A204.1 (cell line): ENCODE results near the gene STEAP2.

Source experiments
- FAIRE-seq: peaks from 2 replicates; lab custom pipeline; 2012; peaks lifted over from hg19 to GRCh38; lab: Jason Lieb, UNC

Gene STEAP2

DNA sequence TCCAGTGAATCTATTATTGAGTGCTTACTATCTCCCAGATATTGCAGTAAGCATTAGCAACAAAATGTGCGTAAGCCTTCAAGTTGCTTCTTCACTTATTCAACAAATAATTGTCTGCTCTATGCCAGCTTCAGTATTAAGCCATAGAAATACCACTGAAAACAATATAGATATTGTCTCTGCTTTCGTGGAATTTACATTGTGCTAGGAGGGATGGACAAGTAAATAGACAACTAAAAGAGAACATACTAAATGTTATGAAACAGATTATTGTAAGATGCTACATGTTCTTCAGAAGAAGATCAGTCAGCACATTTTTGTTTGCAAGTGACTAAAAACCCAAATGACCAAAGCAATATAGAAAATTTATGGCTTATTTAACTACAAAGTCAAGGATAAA lies 60.7 kb downstream of the STEAP2 start:
- FAIRE-seq = no peak

DNA sequence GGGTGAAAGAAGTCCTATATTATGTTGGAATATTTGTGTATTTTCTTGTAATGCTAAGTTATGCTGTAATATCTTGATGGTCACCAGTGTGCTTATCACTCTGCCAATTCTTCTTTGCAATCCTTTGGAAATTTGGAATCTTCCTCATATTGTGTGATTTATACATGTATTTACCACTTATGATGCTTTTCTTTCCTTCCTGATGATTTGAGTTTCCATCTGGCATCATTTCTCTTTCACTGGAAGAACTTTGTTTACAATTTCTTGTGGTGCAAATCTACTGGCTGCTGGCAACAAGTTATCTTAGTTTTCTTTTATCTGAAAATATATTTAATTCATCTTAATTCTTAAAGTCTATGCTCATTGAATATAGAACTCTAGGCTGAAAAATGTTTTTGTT lies 62.6 kb downstream of the STEAP2 start:
- FAIRE-seq = no peak

DNA sequence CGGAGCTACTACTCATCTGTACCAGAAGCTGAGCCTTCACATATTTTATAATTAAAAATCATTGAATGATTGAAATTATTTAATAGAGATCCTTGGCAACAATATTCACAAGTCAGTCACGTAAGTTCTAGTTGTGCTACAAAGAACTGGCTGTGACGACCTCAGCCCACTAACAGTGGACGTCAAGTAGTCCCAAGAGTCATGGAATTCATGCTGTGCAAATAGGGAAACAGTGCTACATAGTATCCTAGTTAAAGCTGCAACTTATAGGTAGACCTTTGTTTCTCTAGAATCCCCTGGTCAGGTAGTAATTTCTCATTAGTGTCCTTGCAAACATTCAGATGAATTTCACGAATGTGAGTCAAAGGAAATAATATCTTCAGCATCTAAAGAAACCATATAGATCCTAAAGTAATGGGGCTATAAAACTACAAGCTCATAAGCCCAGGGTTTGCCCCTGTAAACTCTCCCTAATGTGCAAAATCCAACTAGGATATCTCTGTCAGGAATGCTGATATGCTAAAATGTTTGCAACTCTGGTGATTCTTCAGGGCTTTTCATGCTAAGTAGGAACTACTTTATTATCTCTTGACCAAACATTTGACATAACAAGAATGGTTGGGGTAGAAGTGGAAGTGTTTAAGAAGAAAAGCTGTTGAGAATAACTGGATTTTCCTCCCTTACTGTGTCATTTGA lies 64.6 kb downstream of the STEAP2 start:
- FAIRE-seq = no peak
